GM18517 (cell line): ENCODE measurements around the gene MMP14.

Source experiments
- ATAC-seq: cut with Tn5 transposase; IDR thresholded peaks from one replicate; pipeline ENCODE4 v1.9.1; 2021; ENCODE audit warnings: mild to moderate bottlenecking, moderate library complexity; ENCODE audit not compliant: unreplicated experiment

MMP14 gene

GRCh38 chr14:22883173-22883976 is 47.0 kb downstream of the MMP14 start, which contains the start of gene REM2:
TSS of gene REM2 (plus strand) at chr14:22883222. CDS start at chr14:22883288, 66 bp downstream.
- no peak for ATAC-seq

DNA sequence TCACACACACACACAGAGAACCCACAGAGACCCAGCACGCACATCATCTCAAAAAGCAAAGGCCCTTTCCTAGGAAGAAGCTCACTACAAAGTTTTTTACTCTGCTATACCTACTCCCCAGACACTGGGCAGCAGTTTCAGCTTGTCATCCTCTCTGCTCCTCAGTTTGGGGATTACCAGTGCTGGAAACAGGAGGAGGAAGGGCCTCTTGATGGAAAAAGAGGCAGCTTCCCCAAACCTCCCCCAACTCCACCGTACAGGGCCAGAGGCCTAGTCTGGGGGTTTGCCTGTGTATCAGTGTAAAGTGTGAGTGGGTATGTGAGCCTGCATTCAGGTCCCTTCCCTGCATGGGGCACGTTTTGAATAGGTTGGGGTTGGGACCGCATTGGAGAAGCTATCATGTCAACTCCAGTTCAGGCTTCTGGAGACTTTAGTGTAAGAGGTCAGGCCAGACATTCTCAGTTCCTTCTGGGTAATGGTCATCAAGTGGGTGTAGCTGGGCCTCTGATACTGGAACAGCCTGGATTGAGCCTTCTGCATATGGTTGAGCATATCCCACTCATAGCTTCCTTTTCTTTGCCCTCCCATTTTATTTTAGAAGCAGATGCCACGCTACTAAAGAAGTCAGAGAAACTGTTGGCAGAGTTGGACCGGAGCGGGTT is 47.8 kb downstream of the MMP14 start:
- no peak for ATAC-seq

- no peak for ATAC-seq
Measured at GRCh38 chr14:22884738-22885523, 48.5 kb downstream of the MMP14 start.

DNA sequence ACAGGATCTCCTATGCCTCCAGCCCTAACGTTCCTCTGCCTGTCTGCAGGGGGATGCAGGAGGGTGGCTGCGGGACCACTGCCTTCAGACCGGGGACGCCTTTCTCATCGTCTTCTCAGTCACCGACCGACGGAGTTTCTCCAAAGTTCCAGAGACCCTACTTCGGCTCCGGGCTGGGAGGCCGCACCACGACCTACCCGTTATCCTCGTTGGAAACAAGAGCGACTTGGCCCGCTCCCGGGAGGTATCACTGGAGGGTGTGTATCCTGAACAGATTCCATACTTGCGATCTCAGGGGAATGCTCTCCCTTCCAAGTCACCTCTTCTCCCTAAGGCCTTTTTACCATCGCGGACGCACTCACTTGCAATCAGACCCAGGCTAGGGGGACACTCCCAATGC is 49.6 kb downstream of the MMP14 start:
- ATAC-seq, result no peak

- peak; percentile 44 for ATAC-seq
Measured at GRCh38 chr14:22886500-22887259, 50.3 kb downstream of the MMP14 start.

- ATAC-seq, result peak; percentile 39
Measured at GRCh38 chr14:22887260-22887989, 51.0 kb downstream of the MMP14 start.

DNA sequence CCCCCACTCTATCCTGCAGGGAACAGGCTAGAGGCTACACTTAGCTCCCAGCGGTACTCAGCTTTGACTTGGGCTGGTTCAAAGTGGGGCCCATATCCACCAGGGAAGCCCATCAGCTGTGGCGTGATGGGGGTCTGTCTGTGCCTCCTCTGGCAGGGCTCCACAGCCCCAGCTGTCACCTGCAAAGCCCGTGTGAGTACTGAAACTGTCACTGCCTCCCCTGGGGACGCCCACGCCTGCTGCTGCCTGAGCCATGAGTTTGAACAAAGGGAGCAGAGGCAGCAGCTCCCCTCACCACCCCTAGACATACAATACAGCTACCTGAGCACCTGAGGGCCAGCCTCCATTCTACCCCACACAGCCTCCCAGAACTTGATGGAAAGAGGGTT is 51.6 kb downstream of the MMP14 start:
- peak; percentile 43 for ATAC-seq

GRCh38 chr14:22888662-22889061 is 52.3 kb downstream of the MMP14 start:
- ATAC-seq, result no peak

- ATAC-seq, result no peak
Measured at GRCh38 chr14:22890416-22890815, 54.0 kb downstream of the MMP14 start.

GRCh38 chr14:22892488-22892887 is 56.1 kb downstream of the MMP14 start:
- ATAC-seq, result no peak

DNA sequence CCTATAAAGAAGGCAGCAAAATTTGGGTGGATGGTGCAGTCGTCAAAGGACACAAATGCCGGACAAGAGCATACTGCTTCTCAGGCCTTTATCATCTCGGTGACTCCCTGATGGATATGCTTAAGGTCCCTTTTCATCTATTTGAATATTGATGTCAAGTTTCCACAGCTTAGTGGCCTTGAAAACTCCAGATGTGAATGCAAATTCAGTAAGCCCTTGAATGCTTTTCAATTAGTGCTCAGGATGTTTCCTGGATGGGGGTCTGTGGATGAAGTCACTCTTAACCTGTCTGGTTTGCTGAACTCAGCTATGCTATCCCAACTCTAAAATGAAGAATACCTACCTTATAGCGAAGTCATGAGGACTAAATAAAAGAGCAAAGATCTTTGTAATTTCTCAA is 57.3 kb downstream of the MMP14 start:
- no peak for ATAC-seq

GRCh38 chr14:22895402-22895801 is 59.0 kb downstream of the MMP14 start:
- no peak for ATAC-seq

DNA sequence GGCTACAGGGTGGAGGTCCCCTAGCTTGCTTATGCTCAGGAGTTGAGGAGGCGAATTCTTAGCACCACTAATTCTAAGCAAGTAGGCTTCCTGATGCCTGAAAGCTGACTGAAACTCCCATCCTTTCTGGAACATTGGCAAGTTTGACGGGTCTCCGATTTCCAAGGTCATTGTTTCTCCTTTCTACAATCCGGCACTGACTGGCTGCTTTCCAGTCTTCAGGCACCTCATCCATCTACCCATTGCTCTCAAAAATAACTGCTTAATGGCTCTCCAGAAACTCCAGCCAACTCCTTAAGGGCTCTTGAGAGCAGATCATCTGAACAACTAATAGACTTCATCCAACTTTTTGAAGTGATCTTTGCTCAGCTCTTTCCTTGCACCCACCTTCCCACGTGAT is 60.0 kb downstream of the MMP14 start:
- no peak for ATAC-seq

- ATAC-seq, result no peak
Measured at GRCh38 chr14:22896760-22897159, 60.4 kb downstream of the MMP14 start.

GRCh38 chr14:22897357-22897756 is 61.0 kb downstream of the MMP14 start:
- ATAC-seq, result no peak
